ENCODE results near the gene SRPX.

SRPX gene

GRCh38 chrX:38211891-38212635, 8.6 kb downstream of the SRPX start:
- no peak for DNase-seq

- DNase-seq, result peak in 5 of 14 donors; percentile 3 to 31 (median 8)
Measured at GRCh38 chrX:38206542-38206941, 14.1 kb downstream of the SRPX start.

GRCh38 chrX:38206036-38206435, 14.6 kb downstream of the SRPX start:
- DNase-seq, result peak in 1 of 14 donors; percentile 38

GRCh38 chrX:38205039-38205438, 15.6 kb downstream of the SRPX start:
- DNase-seq, result no peak

GRCh38 chrX:38192007-38192810, 28.5 kb downstream of the SRPX start:
- peak in 3 of 14 donors; percentile 2 to 64 (median 20) for DNase-seq

- DNase-seq, result no peak
Measured at GRCh38 chrX:38189431-38190250, 31.0 kb downstream of the SRPX start.

GRCh38 chrX:38183596-38183995, 37.1 kb downstream of the SRPX start:
- no peak for DNase-seq

GRCh38 chrX:38181357-38181756, 39.3 kb downstream of the SRPX start:
- no peak for DNase-seq

GRCh38 chrX:38178396-38178795, 42.3 kb downstream of the SRPX start:
- no peak for DNase-seq

- no peak for DNase-seq
Measured at GRCh38 chrX:38175139-38175538, 45.5 kb downstream of the SRPX start.

- DNase-seq, result no peak
Measured at GRCh38 chrX:38172596-38172995, 48.1 kb downstream of the SRPX start.

GRCh38 chrX:38170556-38170955, 50.1 kb downstream of the SRPX start:
- no peak for DNase-seq

GRCh38 chrX:38166478-38167083, 54.1 kb downstream of the SRPX start:
- DNase-seq, result no peak

- DNase-seq, result no peak
Measured at GRCh38 chrX:38165023-38165422, 55.6 kb downstream of the SRPX start.

GRCh38 chrX:38163193-38163592, 57.5 kb downstream of the SRPX start:
- no peak for DNase-seq

GRCh38 chrX:38156838-38157237, 63.8 kb downstream of the SRPX start:
- DNase-seq, result no peak

GRCh38 chrX:38154818-38155217, 65.9 kb downstream of the SRPX start:
- no peak for DNase-seq

GRCh38 chrX:38154340-38154739, 66.3 kb downstream of the SRPX start:
- DNase-seq, result no peak

GRCh38 chrX:38151441-38151840, 69.2 kb downstream of the SRPX start:
- DNase-seq, result no peak

- DNase-seq, result no peak
Measured at GRCh38 chrX:38150993-38151392, 69.7 kb downstream of the SRPX start.

GRCh38 chrX:38149016-38149415, 71.7 kb downstream of the SRPX start:
- DNase-seq, result no peak

GRCh38 chrX:38142610-38143009, 78.1 kb downstream of the SRPX start:
- DNase-seq, result no peak

- DNase-seq, result no peak
Measured at GRCh38 chrX:38138900-38139299, 81.8 kb downstream of the SRPX start.

Data from C1 segment of cervical spinal cord (tissue), 14 donors.